NCI-H446 (cell line): ENCODE measurements around the gene C1orf35.
A peak's percentile ranks its signal among the peaks of the same experiment; 100 is the strongest.

Experiments used
- DNase-seq, 2 experiments: peaks; one replicate each; lab custom pipeline; 2025; lab: John Stamatoyannopoulos, UW

The C1orf35 gene

DNA sequence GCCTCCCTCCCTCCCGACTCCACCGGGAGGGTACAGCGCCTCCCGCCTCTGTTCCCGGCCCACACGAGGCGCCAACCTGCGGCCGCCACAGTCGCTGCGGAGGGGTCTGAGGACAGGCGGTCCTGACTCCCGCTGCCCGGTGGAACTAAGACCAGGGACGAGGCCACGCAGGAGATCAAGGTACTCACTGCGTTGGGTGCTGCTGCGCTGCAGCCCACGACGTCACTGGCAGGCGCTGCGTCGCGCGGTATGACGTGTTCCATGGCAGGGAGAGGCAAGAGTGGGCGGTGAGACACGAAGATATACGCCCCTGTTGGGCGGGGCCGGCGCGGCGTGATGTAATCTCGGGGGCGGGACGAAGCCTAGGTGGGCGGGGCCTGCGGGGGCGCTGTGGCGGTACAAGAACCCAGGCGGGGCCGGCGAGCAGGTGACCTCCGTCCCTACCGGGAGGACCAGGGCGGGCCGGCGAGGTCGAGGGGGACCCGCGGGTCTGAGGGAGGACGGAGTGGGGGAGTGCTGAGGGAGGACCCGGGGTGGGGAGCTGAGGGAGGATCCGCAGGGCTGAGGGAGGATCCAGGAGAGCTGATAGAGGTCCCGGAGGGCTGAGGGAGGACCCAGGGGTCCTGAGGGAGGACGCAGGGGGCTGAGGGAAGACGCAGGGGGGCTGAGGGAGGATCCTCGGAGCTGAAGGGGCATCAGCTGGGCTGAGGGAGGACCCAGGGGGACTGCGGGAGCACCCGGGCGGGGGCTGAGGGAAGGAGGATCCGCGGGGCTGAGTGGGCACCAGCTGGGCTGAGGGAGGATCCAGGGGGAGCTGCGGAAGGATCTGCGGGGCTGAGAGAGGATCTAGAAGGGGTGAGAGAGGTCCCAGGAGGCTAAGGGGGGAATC is 6.2 kb upstream of the C1orf35 start, which contains the start of gene MRPL55:
TSS of gene MRPL55 (minus strand) at position 227 of the 889 bp plus-strand sequence. CDS start 1,039 bp downstream, outside the sequence.
- peak; percentile 91 to 96 for DNase-seq

DNA sequence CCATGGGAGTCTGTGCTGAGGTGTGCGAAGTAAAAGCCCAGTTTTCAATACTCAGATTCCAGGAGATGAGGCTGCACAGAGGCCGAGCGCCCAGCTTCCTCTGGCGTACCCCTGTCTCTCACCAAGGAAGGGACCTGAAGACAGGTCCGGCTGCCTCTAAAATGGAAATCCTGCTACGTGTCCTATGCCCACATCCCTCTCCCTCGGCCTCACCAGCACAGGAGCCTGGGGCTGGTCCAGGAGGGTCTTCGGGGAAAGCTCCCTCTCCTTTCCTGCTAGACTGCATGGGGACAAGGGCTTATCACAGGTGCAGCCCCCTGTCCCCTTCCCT is 5.6 kb upstream of the C1orf35 start:
- no peak for DNase-seq

DNA sequence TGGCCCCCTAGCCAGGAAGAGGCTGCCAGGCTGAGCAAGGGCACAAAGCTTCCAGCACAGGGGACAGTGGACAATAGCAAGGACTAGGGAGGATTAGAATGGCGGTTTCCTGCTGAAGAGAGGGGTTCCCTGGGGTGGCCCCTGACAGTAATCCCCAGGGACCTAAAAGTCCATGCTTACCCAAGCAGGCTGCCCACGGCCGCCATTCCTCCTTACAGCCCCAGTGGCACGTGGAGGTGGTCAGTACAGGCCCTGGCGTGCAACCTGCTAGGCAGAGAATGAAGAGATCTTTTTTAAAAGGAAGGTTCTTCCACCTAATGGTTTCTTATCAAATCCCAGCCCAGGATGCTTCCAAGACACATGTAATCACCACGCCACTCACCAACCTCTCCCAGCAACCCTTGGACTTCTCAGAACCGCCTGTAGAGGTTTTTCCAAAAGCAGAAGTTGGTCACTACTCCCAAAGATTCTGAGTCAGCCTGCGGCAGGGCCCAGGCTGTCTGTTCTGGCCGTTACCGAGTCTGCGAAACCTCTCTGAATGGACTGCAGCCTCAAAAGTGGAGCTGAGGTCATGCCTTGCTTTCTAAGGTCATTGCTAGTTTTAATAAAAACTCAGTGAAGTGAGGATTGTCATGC is 5.0 kb upstream of the C1orf35 start:
- DNase-seq: no peak

DNA sequence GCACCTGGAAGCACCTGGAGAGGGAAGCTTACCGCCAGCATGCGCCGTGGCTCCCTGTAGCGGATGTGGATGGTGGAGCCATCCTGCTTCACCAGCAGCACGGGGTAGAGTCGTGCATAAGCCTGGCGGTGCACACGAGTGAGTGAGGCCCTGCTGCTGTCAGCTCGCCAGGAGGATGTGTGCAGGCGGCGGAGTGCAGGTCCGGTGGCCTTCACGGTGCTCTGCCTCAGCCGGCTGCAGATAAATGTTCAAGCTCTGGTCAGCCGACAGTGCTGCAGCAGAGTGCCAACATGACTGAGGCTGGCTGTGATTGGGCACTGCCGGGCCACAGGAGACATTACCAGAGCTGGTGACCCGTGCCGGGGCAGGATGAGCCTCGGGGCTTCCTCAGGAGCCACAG is 4.5 kb upstream of the C1orf35 start:
- no peak for DNase-seq

DNA sequence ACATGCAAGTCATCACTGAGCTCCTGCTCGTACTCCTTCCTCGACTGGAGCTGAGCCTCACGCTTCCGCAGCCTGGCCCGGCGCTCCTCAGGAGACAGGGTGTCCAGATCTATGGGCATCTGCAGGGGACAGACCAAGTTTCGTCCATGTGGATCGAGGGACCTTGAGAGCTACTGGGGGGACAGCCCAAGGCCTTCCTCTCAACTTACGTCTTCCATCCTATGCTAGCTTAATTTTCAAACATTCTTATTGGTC is 3.6 kb upstream of the C1orf35 start:
- no peak for DNase-seq

DNA sequence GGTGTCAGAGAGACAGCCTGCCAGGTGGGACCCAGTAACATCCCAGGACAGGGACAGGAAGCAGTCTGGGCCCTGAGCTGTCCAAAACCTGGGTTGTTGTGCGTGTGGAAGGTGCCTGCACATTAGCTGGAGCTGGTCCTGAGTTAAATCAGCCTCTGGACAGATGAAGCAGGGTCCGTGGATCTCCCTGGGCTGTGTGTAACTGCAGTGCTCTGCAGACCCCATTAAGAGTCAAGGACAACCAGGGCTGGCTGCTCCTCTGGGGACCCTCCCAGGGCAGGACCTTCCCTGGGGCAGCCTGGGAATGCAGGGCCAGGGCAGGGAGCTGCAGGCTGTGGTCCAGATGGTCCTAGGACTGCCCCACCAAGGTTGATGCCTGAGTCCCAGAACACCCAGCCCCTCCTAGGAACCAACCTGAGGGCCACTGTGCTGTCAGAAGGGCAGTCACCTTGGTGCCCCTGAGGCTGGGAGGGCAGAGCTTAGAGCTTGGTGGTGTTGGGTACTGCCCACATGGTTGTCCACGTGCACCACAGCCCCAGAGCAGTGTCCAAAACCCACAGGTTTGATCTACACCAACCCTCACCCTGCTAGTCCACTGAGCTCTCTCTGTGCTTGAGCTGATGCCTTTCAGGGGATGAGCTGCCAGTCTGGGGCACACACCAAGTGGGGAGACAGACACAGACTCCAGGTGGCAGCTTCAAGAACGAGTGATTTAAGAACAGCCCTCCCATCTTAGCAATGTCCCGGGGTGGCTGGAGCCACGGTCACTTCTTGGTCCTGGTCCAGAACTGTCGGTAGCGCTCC is 3.1 kb upstream of the C1orf35 start:
- no peak for DNase-seq

DNA sequence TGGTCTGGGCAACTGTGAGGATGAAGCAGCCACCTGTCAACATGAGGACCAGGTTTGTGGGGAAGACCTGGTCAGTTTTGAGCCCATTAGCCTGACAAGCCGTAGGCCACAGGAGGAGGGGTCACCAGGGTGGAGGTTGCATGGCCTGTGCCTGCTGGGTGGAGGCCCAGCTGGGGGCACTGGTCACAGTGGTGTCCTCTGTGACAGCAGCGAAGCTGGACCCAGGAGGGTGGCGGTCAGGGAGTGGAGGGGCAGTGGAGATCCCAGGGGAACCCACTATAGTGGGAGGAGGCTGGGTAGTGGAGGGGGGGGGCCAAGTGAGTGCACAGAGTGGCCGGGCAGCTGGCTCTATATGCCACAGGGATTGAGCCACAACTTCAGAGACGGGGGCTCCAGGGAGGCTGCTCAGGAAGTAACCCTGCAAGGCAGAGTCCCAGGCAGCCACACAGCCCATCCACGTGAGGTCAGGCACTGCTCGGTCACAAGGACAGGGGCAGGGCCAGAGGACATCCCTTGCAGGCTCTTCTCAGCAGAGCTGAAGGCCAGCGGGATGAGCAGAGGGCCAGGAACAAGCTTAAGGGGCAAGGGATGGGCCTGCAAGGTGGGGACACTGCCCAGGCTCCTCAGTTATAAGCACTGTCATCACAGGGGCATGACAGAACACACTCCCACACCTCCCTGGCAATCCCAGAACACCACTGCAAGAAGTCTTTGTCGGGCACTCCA is 2.3 kb upstream of the C1orf35 start:
- no peak for DNase-seq

DNA sequence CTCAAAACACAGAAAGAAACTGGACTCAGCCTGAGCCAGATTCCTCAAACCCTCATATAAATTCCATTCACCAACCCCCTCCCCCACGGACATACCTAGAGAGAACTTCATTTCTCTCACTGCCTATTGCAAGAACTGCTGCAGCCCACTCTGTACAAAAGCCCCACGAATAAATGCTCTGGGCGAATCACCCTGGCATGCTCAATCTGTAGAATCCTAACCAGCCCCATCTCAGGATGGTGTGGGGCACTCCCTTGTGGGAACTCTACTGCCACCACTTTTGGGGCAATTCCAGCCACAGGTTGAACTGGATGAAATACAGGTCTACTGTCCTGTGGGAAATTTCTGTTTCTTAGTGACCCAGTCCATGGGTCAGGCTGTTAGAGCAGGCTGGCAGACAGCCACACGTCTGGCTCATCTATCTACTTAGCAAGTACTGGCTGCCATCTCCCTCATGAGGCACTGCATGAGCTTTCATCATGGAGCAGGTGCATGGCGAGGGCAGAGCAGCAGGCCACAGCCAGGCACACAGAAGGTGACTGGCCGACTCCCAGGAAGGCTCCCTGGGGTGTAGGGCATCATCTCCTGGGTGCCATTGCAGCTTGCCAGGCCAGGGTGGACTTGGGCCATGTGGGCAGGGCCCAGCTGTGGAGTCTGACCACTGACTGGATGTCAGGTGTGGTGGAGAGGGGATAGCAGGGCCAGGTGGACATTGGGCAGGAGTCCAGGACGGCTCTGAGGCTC is 1.6 kb upstream of the C1orf35 start:
- DNase-seq: no peak

DNA sequence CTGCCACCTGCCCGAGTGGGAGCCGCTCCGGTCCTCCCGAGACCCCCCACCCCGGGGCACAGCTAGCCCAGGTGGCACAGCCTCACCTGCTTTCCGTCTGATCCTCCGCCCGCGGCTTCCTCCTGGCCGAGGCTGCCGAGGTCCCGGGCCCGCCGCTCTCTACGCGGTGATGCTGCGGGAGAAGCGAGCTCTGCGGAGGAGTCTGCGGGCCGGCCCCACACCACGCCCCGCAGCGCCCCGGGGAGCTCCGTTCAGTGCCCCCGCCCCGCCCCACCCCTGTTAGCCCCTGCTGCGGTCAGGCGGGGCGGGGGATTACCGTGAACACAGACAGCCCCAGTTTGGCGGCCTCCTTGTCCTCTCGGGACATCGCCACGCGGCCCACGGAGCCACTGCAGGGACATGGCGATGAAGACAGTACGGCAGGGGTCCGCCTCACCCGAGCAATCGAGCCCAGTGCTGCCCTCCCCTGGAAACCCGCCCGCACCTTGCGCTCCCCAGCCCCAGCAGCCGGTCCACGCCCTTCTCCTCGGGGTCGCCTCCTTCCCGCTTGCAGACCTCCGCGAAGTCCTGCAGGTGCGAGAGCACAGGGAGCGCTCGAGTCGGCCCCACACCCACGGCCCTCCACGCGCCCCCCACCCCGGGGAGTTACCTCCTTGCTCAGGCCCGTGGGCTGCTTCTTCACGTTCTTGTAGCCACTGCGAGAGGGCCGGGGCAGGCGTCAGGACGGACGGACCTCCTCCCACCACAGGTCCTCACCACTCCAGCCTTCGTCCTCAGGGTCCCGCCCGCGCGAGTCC is 933 bp downstream of the C1orf35 start:
- DNase-seq: peak in 1 of 2 experiments; percentile 26

DNA sequence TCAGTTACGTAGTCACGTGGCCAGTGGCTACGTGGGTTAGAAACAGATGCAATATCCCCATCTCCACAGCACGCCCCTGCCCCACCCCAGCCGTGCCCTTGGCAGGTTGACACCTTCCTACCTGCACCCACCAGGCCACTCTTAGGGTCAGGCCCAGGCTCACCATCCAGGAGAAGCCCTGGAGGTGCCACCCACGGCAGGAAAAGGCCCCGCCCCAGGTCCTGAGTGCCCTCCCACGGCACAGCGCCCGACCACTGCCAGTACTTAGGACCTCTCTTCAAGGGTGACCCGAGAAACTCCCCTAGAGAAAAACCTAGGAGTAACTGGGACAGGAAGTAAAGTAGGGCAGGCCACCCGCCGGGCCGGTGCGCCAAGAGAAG is 1.5 kb downstream of the C1orf35 start:
- DNase-seq: no peak

DNA sequence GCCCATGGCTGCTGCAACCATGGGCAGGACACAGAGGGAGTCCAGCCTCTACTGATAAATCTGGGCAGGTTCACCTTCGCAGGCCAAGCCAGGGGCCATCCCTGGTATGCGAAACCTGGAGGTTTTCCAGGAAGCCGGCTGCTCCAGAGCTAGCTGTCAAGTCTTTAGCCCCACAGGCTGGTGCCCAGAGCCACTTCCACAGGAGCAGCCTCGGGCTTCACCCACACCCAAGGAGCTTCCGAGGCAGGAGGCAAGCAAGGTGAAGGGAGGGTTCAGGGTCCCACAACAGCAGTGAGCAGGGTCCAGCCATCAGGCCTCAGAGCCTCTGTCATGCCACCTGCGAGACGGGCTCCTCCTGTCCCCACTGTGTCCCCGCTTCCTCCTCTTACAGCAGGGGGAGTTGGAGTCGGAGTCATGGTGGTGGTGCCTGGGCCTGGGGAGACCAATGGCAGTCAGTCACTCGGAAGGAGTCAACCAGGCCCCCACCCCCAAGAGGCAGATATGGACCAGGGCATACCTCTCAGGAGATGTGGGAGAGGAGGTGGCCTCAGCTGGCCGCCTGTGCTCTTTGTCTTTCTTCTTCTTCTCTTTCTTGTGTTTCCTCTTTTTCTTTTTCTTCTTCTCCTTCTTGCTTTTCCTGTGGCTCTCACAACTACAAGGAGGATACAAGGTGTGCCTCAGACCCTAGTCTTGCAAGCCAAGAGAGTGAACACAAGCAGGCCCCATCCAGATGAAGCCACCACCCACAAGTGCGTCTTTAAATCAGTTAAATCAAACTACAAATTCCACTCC is 2.1 kb downstream of the C1orf35 start:
- DNase-seq: no peak

DNA sequence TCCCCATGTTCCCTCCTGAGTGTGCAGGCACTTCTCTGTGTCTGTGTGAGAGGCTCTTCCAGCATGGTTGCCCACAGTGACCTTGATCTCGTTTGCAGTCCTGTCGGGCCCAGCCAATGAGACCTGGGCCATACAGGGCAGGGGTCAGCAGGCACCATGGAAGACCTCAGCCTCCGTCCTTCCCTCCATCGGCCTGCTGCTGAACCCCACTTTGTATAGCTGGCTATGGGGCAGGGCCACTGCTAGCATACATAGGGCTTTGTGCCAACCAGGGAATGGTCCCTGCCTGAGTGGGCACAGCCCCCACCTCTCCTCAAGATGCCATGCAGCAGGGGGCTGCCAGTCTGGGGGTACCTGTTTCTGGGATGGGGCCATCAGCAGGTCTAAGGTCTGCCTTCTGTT is 3.8 kb downstream of the C1orf35 start:
- no peak for DNase-seq

DNA sequence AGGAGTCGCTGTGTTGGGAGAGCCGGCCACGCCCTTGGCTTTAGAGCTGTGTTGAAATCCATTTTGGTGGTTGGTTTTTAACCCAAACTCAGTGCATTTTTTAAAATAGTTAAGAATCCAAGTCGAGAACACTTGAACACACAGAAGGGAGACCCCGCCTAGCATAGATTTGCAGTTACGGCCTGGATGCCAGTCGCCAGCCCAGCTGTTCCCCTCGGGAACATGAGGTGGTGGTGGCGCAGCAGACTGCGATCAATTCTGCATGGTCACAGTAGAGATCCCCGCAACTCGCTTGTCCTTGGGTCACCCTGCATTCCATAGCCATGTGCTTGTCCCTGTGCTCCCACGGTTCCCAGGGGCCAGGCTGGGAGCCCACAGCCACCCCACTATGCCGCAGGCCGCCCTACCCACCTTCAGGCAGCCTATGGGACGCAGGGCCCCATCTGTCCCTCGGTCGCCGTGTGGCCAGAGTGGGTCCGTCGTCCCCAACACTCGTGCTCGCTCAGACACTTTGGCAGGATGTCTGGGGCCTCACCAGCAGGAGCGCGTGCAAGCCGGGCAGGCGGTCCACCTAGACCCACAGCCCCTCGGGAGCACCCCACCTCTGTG is 4.7 kb downstream of the C1orf35 start:
- no peak for DNase-seq

DNA sequence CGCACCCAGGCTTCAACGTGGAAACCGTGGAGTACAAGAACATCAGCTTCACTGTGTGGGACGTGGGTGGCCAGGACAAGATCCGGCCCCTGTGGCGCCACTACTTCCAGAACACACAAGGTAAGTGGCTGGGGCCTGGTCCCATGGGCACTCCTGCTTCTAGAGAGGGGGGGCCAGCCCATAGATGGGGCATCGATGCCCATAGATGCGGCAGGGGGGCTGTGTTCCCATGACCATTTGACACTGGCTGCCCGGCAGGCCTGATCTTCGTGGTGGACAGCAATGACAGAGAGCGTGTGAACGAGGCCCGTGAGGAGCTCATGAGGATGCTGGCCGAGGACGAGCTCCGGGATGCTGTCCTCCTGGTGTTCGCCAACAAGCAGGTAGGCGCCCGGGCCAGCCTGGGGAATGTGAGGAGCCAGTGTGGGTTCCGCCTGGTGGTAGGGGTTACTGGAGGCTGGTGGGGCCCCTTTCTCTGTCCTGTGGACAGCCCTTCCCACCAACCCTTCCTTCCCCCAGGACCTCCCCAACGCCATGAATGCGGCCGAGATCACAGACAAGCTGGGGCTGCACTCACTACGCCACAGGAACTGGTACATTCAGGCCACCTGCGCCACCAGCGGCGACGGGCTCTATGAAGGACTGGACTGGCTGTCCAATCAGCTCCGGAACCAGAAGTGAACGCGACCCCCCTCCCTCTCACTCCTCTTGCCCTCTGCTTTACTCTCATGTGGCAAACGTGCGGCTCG is 5.6 kb downstream of the C1orf35 start:
- no peak for DNase-seq

DNA sequence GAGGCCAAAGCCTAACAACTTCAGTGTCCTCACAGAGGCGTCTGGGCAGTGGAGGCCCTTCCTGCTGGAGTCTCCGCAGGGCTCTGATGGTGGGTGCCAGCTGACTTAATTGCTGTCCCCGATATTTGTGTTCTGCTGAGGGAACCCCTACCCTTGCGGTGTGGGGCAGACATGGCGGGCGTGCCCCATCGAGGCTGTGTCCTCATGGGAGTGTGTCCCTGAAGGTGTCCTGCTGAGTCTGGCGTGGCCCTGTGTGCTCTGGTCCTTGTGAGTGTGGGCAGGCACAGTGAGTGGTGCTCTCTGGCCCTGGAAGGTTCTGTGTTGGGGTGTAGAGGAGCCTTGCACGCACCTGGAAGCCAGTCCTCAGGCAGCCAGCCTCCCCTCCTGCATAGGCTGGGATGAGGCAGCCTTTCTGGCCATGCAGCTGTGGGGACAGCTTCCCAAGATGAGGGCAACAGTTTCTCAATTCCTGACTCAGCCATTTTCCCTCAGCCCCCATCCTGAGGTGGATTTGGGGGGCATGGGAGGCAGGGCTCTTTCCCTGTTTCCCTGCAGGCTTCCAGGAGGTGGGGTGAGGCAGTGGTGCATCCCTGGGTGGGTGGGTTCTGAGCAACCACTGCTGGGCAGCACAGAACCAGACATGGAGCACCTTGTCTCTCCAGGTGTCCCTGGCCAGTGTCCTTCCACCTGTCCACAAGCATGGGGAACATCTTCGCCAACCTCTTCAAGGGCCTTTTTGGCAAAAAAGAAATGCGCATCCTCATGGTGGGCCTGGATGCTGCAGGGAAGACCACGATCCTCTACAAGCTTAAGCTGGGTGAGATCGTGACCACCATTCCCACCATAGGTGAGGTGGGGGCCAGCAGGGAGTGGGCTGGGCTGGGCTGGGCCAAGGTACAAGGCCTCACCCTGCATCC is 6.5 kb downstream of the C1orf35 start:
- no peak for DNase-seq

DNA sequence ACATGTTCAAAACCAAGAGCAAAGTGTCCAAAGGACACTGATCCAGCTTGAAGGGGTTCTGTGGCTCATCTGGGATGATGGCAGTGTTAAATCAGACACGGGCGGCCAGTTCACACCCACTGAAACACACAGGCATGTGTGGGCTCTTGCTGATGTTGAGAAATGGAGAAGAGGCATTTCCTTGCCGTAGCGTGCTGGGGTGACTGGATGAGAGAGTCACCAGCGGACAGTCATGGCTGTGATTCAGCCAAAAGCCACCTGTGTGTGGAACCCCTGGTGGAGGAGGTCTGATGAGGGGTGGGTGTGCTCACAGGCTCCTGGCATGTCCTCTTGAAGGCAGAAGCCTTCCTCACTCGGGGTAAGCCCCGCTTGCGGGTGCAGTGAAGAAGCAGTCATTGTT is 7.2 kb downstream of the C1orf35 start:
- DNase-seq: no peak

DNA sequence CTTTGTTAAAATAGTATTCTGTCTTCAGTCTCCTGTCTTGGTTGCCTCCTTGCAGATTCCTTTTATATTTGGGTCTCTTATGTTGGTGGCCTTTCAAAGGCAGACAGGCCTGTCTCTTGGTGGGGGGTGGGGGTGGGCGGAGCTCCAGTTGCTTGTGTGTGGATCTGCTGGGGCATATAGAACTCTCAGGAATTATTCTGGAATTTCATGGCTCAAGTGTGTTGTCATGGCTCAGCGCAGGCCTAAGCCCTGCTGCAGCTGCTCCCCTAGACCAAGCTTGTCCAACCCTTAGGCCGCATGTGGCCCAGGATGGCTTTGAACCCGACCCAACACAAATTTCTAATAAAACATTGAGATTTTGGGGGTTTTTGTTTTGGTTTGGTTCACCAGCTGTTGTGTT is 8.0 kb downstream of the C1orf35 start:
- no peak for DNase-seq
